Measurements from ENCODE around the gene FOXP2. TPM values are rescaled to one million over a fixed set of nuclear protein-coding genes. Genes with fewer than 3 reads are reported as not detected.

FOXP2 gene
- total and polyA plus RNA-seq, 4 donors, result 1.2 to 7.4 (median 5.7) TPM

- Histone ChIP-seq H3K4me3 (ENCODE audit: low read depth in 1 of 3, low read length in 3 of 3) (no peak overlapping the region), H3K9me3 (ENCODE audit: control insufficient read depth in 4 of 4, low read length in 3 of 4) (no peaks in the 10 kb centered on the region), H3K27me3 (ENCODE audit: control insufficient read depth in 4 of 4, insufficient read depth in 4 of 4, low read length in 3 of 4) (no peaks in the 10 kb centered on the region), H3K9ac (ENCODE audit: low read depth in 1 of 2, low read length in 2 of 2) (no peak overlapping the region), H3K27ac (ENCODE audit: low read depth in 1 of 2, low read length in 2 of 2) (no peak overlapping the region), H3K4me1 (ENCODE audit: control insufficient read depth in 4 of 4, insufficient read depth in 4 of 4, low read length in 3 of 4) (no peaks in the 10 kb centered on the region), H3K36me3 (ENCODE audit: control insufficient read depth in 4 of 4, insufficient read depth in 3 of 4, low read depth in 1 of 4, low read length in 3 of 4) (no peaks in the 10 kb centered on the region)
- DNase-seq (ENCODE audit: low spot score), result no peak
- TF ChIP-seq CTCF (IDR thresholded peaks at IDR 0.05; ENCODE audit: low read depth, low read length, missing input control) (no peak), EGR1 (IDR thresholded peaks at IDR 0.05; ENCODE audit: low read depth in 2 of 2) (no peak), HNF4A (conservative IDR thresholded peaks at IDR 0.05) (no peak), YY1 (IDR thresholded peaks at IDR 0.05) (no peak), JUND (IDR thresholded peaks at IDR 0.05) (no peak), ZBTB33 (IDR thresholded peaks at IDR 0.05) (no peak), FOXA2 (IDR thresholded peaks at IDR 0.05) (no peak)
Observed at GRCh38 chr7:114388021-114388420, 26.6 kb upstream of the FOXP2 start.

- Histone ChIP-seq H3K9me3 (ENCODE audit: control insufficient read depth in 4 of 4, low read length in 3 of 4) (no peaks in the 10 kb centered on the region), H3K4me3 (ENCODE audit: low read depth in 1 of 3, low read length in 3 of 3) (no peak overlapping the region), H3K27me3 (ENCODE audit: control insufficient read depth in 4 of 4, insufficient read depth in 4 of 4, low read length in 3 of 4) (no peaks in the 10 kb centered on the region), H3K36me3 (ENCODE audit: control insufficient read depth in 4 of 4, insufficient read depth in 3 of 4, low read depth in 1 of 4, low read length in 3 of 4) (no peaks in the 10 kb centered on the region), H3K9ac (ENCODE audit: low read depth in 1 of 2, low read length in 2 of 2) (no peak overlapping the region), H3K4me1 (ENCODE audit: control insufficient read depth in 4 of 4, insufficient read depth in 4 of 4, low read length in 3 of 4) (no peaks in the 10 kb centered on the region), H3K27ac (ENCODE audit: low read depth in 1 of 2, low read length in 2 of 2) (no peak overlapping the region)
- DNase-seq (ENCODE audit: low spot score), result no peak
- TF ChIP-seq HNF4G (IDR thresholded peaks at IDR 0.05), result no peak
- no peak for TF ChIP-seq ZBTB33 (IDR thresholded peaks at IDR 0.05)
- no peak for TF ChIP-seq SP1 (IDR thresholded peaks at IDR 0.05)
- no peak for TF ChIP-seq ATF3 (IDR thresholded peaks at IDR 0.05)
- TF ChIP-seq REST (IDR thresholded peaks at IDR 0.05), result no peak
- TF ChIP-seq RAD21 (IDR thresholded peaks at IDR 0.05), result no peak
- no peak for TF ChIP-seq MAX (IDR thresholded peaks at IDR 0.05)
- no peak for TF ChIP-seq EGR1 (IDR thresholded peaks at IDR 0.05; ENCODE audit: low read depth in 2 of 2)
- TF ChIP-seq RXRA (IDR thresholded peaks at IDR 0.05), result no peak
- no peak for TF ChIP-seq NR2F2 (IDR thresholded peaks at IDR 0.05)
- 96% methylated on average over 2 of the region's 2 CpGs for WGBS
Observed at GRCh38 chr7:114392686-114393085, 21.9 kb upstream of the FOXP2 start.
